ENCODE results near the gene NR3C2.

- TF ChIP-seq CTCF (IDR thresholded peaks at IDR 0.05) (no peak), POLR2A (IDR thresholded peaks at IDR 0.05) (no peak)
These were observed 325.2 kb downstream of the NR3C2 start for GRCh38 chr4:148116969-148117368.

Data from testis (tissue), 2 donors.